Fibroblast of pulmonary artery (primary cell): ENCODE data around the gene CHPT1.
"Not testable (repeated sequence)": the region's sequence is repeated elsewhere in the genome, so short reads cannot be mapped to it uniquely, and the experiment has no call there.

ENCODE experiments used
- DNase-seq: peaks from one replicate; pipeline ENCODE4 v3.0.0-alpha.2; 2010; ENCODE audit warnings: low read depth
- H3K4me3 ChIP-seq: replicated peaks from 2 replicates; pipeline ENCODE4 v1.5.1; 2011; ENCODE audit warnings: low read depth, mild to moderate bottlenecking, control low read depth, low read length, moderate library complexity
- CTCF ChIP-seq: IDR thresholded peaks from 2 replicates; pipeline ENCODE4 v1.5.1; 2011; ENCODE audit warnings: mild to moderate bottlenecking, control low read depth, low read length, inconsistent platforms; ENCODE audit errors: missing control alignments

The CHPT1 gene

DNA sequence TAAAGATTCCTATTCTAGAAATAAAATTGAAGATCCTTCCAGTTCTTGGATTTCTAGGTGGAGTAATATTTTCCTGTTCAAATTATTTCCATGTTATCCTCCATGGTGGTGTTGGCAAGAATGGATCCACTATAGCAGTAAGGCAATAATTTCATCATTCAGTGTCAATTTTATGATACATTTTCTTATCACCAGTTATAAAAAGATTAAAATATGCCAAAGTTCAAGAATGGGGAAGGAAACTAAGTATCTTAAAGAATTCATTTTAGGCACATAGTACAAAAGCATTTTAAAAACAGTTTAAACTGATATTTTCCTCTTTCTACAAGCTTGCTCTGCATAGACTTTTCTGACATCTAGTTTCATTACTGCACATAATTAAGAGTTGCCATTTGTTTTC, 22.7 kb downstream of the CHPT1 start:
- no peak for TF ChIP-seq CTCF
- no peak for DNase-seq
- no peak overlapping the region for H3K4me3 ChIP-seq

DNA sequence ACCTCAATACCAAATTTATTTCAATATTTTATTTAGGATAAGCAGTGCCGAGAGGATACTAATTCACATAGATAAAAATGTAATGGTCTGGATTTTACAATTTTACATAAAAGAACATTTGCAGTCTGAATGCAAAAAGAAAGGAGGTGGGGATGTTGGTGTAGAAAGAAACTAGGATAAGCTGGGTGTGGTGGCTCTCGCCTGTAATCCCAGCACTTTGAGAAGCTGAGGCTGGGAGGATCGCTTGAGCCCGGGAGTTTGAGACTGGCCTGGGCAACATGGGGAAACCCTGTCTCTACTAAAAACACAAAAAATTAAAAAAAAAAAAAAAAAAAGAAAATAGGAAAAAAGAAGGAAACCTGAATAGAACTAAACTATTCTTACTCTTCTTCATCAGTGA, 25.0 kb downstream of the CHPT1 start:
- TF ChIP-seq CTCF: no peak
- no peak overlapping the region for H3K4me3 ChIP-seq

GRCh38 chr12:101727098-101727497, 29.7 kb downstream of the CHPT1 start:
- no peak for DNase-seq
- TF ChIP-seq CTCF: no peak
- H3K4me3 ChIP-seq: no peak overlapping the region

More for the DNA sequence above, 25.0 kb downstream of the CHPT1 start:
- DNase-seq: no peak

GRCh38 chr12:101729842-101730241, 32.4 kb downstream of the CHPT1 start:
- TF ChIP-seq CTCF: no peak
- no peak overlapping the region for H3K4me3 ChIP-seq
- DNase-seq: no peak

- no peak for DNase-seq
- TF ChIP-seq CTCF: no peak
- H3K4me3 ChIP-seq: no peak overlapping the region
These were observed 34.9 kb downstream of the CHPT1 start for GRCh38 chr12:101732318-101732717.

GRCh38 chr12:101733166-101733565, 35.7 kb downstream of the CHPT1 start:
- no peak for DNase-seq

DNA sequence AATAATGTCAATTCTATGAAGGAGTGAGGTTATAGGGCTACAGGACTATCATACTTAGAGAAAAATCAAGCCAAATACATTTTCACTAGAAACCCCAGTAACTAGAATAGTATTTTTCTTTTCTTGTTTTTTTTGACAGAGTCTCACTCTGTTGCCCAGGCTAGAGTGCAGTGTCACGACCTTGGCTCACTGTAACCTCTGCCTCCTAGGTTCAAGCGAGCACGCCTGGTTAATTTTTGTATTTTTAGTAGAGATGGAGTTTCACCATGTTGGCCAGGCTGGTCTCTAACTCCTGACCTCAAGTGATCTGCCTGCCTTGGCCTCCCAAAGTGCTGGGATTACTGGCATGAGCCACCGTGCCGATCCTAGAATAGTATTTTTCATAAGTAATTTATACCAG, 37.0 kb downstream of the CHPT1 start:
- not testable (repeated sequence) for H3K4me3 ChIP-seq, DNase-seq

More at GRCh38 chr12:101733166-101733565, 35.7 kb downstream of the CHPT1 start:
- H3K4me3 ChIP-seq: no peak overlapping the region
- no peak for TF ChIP-seq CTCF
